Measurements from ENCODE around the gene VPS26C. TPM values are rescaled to one million over a fixed set of nuclear protein-coding genes. Genes with fewer than 3 reads are reported as not detected.

VPS26C gene
- total RNA-seq, 1 experiment from 2014 or later = 58.0 TPM

- no peak overlapping the region for H2BK15ac ChIP-seq (ENCODE audit: low read depth, low read length)
- H3K27ac Mint-ChIP-seq = peak overlapping the region in 1 of 3 experiments; percentile 0; a peak in 1 of 7 replicates
Observed at GRCh38 chr21:37208741-37209225, 58.4 kb downstream of the VPS26C start.

More at GRCh38 chr21:37208741-37209225, 58.4 kb downstream of the VPS26C start:
- no peak overlapping the region for H3K4ac ChIP-seq (ENCODE audit: low read depth, low read length)
- DNase-seq = no peak
- no peak overlapping the region for H4K8ac ChIP-seq (replicated peaks; ENCODE audit: insufficient read length, low read depth, low read length)
- no peak overlapping the region for H3K9ac ChIP-seq (ENCODE audit: extremely low read depth, insufficient read length, low read length)
- no peak overlapping the region for H3K56ac ChIP-seq (ENCODE audit: insufficient read length, low read depth, low read length)
- H2BK120ac ChIP-seq (ENCODE audit: low read depth, low read length, poor library complexity, severe bottlenecking) = no peak overlapping the region
- WGBS (ENCODE audit: extremely low coverage, insufficient read length, low lambda C conversion rate) = no CpG with 5 or more reads among the region's 15 CpGs
- no peak overlapping the region for H3K18ac ChIP-seq (ENCODE audit: insufficient read length, low read depth, low read length)
- no peak overlapping the region for H4K5ac ChIP-seq (ENCODE audit: insufficient read length, low read depth, low read length)
- H3K79me2 ChIP-seq (ENCODE audit: insufficient read depth, low read length) = no peaks in the 10 kb centered on the region
- no peak overlapping the region for H3T11ph ChIP-seq (ENCODE audit: low read length)
- H3K27ac ChIP-seq (ENCODE audit: insufficient read length, low read depth, low read length) = no peak overlapping the region
- no peaks in the 10 kb centered on the region; the same call in 1 of the 2 replicates for H3K27me3 Mint-ChIP-seq (ENCODE audit: low read depth)
- no peak overlapping the region for H3K4me3 Mint-ChIP-seq
- no peak overlapping the region for H3K23ac ChIP-seq (ENCODE audit: insufficient read length, low read depth, low read length)
- H4K20me1 ChIP-seq (ENCODE audit: control insufficient read depth, insufficient read depth, insufficient read length) = no peaks in the 10 kb centered on the region
- no peak overlapping the region for H2BK5ac ChIP-seq (ENCODE audit: insufficient read length, low read length)
- H4K91ac ChIP-seq (ENCODE audit: insufficient read length, low read depth, low read length) = no peak overlapping the region
- no peaks in the 10 kb centered on the region for H3K23me2 ChIP-seq (ENCODE audit: insufficient read length, low read depth, low read length, poor library complexity, severe bottlenecking)
- no peak overlapping the region for H2BK12ac ChIP-seq (ENCODE audit: insufficient read length, low read depth, low read length)
- no peaks in the 10 kb centered on the region for H3K4me1 ChIP-seq (ENCODE audit: insufficient read depth, low read length)
- no peak overlapping the region for H2AFZ ChIP-seq (ENCODE audit: low read length)
- peaks cover 8% of the 10 kb centered on the region for H3K9me3 ChIP-seq (ENCODE audit: control insufficient read depth, low read depth, low read length)
- no peak overlapping the region for H3K14ac ChIP-seq (ENCODE audit: insufficient read depth, low read length)
- H3K27me3 ChIP-seq (ENCODE audit: insufficient read depth, low read length) = no peaks in the 10 kb centered on the region
- no peaks in the 10 kb centered on the region for H3K79me1 ChIP-seq (ENCODE audit: insufficient read depth, low read depth, low read length, poor library complexity, severe bottlenecking)
- no peak overlapping the region for H3K4me2 ChIP-seq (ENCODE audit: insufficient read depth, insufficient read length, low read length)
- peaks cover 9 to 20% (median 10%) of the 10 kb centered on the region in 3 experiments; a peak in 6 of 7 replicates for H3K36me3 Mint-ChIP-seq (ENCODE audit: insufficient read depth in 1 of 3, low read depth in 3 of 3)
- no peak overlapping the region for H2BK20ac ChIP-seq (ENCODE audit: low read depth, low read length, poor library complexity, severe bottlenecking)
- peaks cover 6% of the 10 kb centered on the region in 2 experiments; a peak in 3 of 4 replicates for H3K4me1 Mint-ChIP-seq
- no peak overlapping the region for H2AK5ac ChIP-seq (ENCODE audit: insufficient read length, low read length)
- H3K9me3 Mint-ChIP-seq = peaks cover 20 to 23% of the 10 kb centered on the region in 2 experiments
- TF ChIP-seq CTCF (conservative IDR thresholded peaks at IDR 0.05) = no peak

All from H9 (cell line).